ENCODE data around the gene SLC9A9. TPM values are rescaled to one million over a fixed set of nuclear protein-coding genes. Genes with fewer than 3 reads are reported as not detected.

The SLC9A9 gene
- polyA plus RNA-seq, 1 experiment: 13.4 TPM

DNA sequence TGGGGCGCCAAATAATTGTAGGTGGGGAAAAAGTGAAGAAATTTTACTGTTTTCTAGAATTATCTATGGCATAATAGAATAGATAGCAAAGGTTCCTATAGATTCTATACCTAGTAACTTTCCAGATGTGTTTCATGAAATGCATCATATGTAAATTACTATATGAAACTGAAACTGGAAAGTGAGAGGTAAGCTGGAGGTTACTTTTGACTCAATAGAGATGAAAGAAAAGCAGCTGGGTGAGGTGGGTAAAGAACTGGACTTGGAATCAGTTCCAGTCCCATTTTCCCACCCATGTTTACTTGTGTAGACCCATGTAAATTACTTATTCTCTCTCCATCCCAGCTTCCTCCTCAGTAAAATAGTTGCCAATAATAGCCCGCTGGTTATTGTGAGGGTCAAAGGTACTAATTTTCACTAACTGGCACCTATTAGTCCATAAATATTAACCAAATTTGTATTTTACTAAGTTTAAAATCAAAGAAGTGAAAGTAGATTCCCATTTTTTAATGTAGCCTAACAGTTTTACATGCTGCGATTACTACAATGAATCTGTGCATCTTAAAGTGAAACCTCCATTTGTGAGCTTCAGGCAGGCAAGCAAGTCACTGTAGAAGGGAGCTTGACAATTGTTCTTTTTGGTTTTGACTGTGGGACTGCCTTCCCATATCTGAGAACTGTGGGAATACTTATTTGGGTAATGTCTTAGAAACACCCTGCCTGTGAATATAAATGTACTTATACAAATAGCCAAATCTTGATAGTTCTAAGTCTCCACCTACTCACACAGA lies 312.1 kb downstream of the SLC9A9 start:
- ChIA-PET POLR2A (no interaction called here), CTCF (interaction anchor here (0.6 kb wide), 1 partner anchor 635 kb away, joined by 3 read pairs; no protein-coding TSS in a partner anchor)
- Histone ChIP-seq H3K4me3 (ENCODE audit: low read depth, low read length) (no peak overlapping the region), H3K9me3 (ENCODE audit: control insufficient read depth, insufficient read depth, low read length) (no peaks in the 10 kb centered on the region), H3K27ac (ENCODE audit: low read depth, low read length) (no peak overlapping the region), H3K27me3 (ENCODE audit: control insufficient read depth, insufficient read depth, low read length) (no peaks in the 10 kb centered on the region)
- TF ChIP-seq, protein P1, sequence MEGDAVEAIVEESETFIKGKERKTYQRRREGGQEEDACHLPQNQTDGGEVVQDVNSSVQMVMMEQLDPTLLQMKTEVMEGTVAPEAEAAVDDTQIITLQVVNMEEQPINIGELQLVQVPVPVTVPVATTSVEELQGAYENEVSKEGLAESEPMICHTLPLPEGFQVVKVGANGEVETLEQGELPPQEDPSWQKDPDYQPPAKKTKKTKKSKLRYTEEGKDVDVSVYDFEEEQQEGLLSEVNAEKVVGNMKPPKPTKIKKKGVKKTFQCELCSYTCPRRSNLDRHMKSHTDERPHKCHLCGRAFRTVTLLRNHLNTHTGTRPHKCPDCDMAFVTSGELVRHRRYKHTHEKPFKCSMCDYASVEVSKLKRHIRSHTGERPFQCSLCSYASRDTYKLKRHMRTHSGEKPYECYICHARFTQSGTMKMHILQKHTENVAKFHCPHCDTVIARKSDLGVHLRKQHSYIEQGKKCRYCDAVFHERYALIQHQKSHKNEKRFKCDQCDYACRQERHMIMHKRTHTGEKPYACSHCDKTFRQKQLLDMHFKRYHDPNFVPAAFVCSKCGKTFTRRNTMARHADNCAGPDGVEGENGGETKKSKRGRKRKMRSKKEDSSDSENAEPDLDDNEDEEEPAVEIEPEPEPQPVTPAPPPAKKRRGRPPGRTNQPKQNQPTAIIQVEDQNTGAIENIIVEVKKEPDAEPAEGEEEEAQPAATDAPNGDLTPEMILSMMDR (IDR thresholded peaks at IDR 0.05; ENCODE audit: low read depth, low read length): no peak
- no peak for DNase-seq (ENCODE audit: low read depth, low spot score)

DNA sequence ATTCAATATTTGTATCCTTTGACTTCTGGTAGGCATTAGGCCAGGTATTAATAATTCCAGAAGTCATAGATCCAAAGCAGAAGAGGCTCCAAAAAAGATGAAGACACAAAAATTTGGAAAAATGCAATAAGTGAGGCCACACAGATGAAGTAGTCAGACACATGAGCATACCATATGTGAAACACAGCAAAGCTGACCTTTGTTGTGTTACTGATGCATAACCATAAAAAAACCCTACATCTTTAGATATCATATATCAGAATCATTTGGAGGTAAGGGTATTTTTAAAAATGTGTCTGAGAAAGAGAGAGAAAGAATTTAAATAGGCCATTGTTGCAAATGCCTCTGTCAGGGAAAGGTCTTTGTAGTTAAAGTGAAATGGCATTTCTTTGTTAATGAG lies 314.9 kb downstream of the SLC9A9 start:
- Histone ChIP-seq H3K27me3 (ENCODE audit: control insufficient read depth, insufficient read depth, low read length) (no peaks in the 10 kb centered on the region), H3K9me3 (ENCODE audit: control insufficient read depth, insufficient read depth, low read length) (no peaks in the 10 kb centered on the region), H3K27ac (ENCODE audit: low read depth, low read length) (no peak overlapping the region), H3K4me3 (ENCODE audit: low read depth, low read length) (no peak overlapping the region)
- POLR2A ChIA-PET: no interaction called here
- TF ChIP-seq, protein P1 (IDR thresholded peaks at IDR 0.05; ENCODE audit: low read depth, low read length): no peak
- DNase-seq (ENCODE audit: low read depth, low spot score): no peak
- CTCF ChIA-PET: no interaction called here

DNA sequence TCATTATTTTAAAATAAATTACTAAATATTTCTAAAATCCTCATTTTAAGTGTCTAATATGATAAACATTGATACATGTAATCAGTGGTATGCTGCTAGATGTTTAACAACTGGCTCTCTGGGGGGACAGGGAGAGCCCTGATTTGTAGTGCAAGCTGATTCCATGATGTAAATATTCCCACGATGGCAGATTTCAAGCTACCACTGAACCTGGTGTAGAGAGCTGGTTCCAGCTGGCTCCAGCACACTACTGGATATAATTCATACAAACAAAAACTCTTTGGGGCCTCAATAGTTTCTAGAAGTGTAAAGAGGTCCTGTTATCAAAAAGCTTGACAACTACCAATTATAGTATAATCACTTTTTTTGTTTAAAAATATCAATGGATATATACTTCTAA lies 316.2 kb downstream of the SLC9A9 start:
- DNase-seq (ENCODE audit: low read depth, low spot score): no peak
- TF ChIP-seq, protein P1 (IDR thresholded peaks at IDR 0.05; ENCODE audit: low read depth, low read length): no peak
- Histone ChIP-seq H3K27ac (ENCODE audit: low read depth, low read length) (no peak overlapping the region), H3K27me3 (ENCODE audit: control insufficient read depth, insufficient read depth, low read length) (no peaks in the 10 kb centered on the region), H3K9me3 (ENCODE audit: control insufficient read depth, insufficient read depth, low read length) (no peaks in the 10 kb centered on the region), H3K4me3 (ENCODE audit: low read depth, low read length) (no peak overlapping the region)
- POLR2A ChIA-PET: no interaction called here
- CTCF ChIA-PET: no interaction called here

DNA sequence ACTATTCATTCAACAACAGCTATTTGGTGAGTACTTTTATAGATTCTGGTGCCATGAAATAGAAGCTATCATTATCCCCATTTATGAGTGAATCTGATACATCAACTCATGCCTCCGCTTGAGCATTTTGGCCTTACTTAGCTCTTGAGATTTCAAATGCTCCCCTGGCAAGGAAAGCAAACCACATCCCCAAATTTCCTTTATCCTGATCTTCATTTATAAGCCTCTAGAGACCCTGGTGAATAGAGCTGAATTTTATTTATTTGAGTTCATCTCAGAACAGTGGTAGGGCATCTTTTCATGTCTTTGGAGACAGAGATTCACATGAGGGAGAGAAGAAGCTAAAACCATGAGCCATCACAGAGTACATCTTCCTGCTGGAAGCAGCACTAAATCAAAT lies 317.2 kb downstream of the SLC9A9 start:
- Histone ChIP-seq H3K27ac (ENCODE audit: low read depth, low read length) (no peak overlapping the region), H3K4me3 (ENCODE audit: low read depth, low read length) (no peak overlapping the region), H3K9me3 (ENCODE audit: control insufficient read depth, insufficient read depth, low read length) (no peaks in the 10 kb centered on the region), H3K27me3 (ENCODE audit: control insufficient read depth, insufficient read depth, low read length) (no peaks in the 10 kb centered on the region)
- ChIA-PET CTCF (no interaction called here), POLR2A (no interaction called here)
- TF ChIP-seq, protein P1 (IDR thresholded peaks at IDR 0.05; ENCODE audit: low read depth, low read length): no peak
- DNase-seq (ENCODE audit: low read depth, low spot score): no peak

DNA sequence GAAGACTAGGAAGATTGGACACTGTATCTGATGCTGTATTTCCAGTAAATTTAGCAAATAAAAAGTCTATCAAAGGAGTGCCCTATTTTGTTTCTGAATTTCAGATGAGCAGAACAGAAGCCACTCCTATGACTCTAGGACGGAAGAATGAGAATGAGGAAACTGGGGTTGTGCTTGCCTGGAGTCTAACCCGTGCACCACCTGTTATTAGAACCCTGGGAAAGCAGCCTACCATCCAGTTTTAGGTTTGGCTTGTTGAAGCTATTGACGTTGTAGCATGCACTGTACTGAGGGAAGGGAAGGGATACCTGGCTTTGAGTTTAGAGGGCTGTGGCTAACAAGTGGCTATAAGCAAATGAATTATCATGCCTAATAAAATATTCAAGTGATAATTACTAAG lies 318.5 kb downstream of the SLC9A9 start:
- TF ChIP-seq, protein P1 (IDR thresholded peaks at IDR 0.05; ENCODE audit: low read depth, low read length): no peak
- POLR2A ChIA-PET: no interaction called here
- no peak overlapping the region for H3K4me3 ChIP-seq (ENCODE audit: low read depth, low read length)
- DNase-seq (ENCODE audit: low read depth, low spot score): no peak
- no peaks in the 10 kb centered on the region for H3K27me3 ChIP-seq (ENCODE audit: control insufficient read depth, insufficient read depth, low read length)
- H3K9me3 ChIP-seq (ENCODE audit: control insufficient read depth, insufficient read depth, low read length): no peaks in the 10 kb centered on the region
- H3K27ac ChIP-seq (ENCODE audit: low read depth, low read length): no peak overlapping the region
- CTCF ChIA-PET: no interaction called here

Data from AG04450 (cell line).